ENCODE measurements around the gene GNPDA1.

GRCh38 chr5:141969783-141970771 is 42.8 kb downstream of the GNPDA1 start:
- TF ChIP-seq CTCF (IDR thresholded peaks at IDR 0.05; ENCODE audit: low read length) (no peak), EZH2 (IDR thresholded peaks at IDR 0.05; ENCODE audit: borderline replicate concordance, low read length) (no peak)

Measured in OCI-LY1 (cell line).